Activated CD8-positive, alpha-beta memory T cell treated with anti-CD3 and anti-CD28 coated beads, Interleukin-2, amount 10 ng/mL, durations not matched to agents 7 days and 5 days (primary cell): Measurements from ENCODE around the gene PSORS1C1. TPM values are rescaled to one million over a fixed set of nuclear protein-coding genes. Genes with fewer than 3 reads are reported as not detected.

ENCODE experiments used
- ATAC-seq: fragments of 150-1000 bp; cut with Tn5 transposase; one replicate; pipeline ENCODE4 v1.10.0; 2021; ENCODE audit warnings: moderate library complexity
- CTCF ChIA-PET: fragments of 350-600 bp; sonication (Branson Sonifier 250); formaldehyde crosslinking; loops from one replicate; lab custom pipeline; 2021; ENCODE audit warnings: antibody characterized with exemption; lab: Charles Lee
- DNase-seq: peaks from one replicate; pipeline ENCODE4 v3.0.0-alpha.2; 2020
- H3K27ac Mint-ChIP-seq: one replicate; pipeline ENCODE4 v1.8.0; 2021; ENCODE audit warnings: mild to moderate bottlenecking, mixed read lengths
- H3K27me3 Mint-ChIP-seq: one replicate; pipeline ENCODE4 v1.8.0; 2021; ENCODE audit warnings: mixed read lengths
- H3K36me3 Mint-ChIP-seq: one replicate; pipeline ENCODE4 v1.8.0; 2021; ENCODE audit warnings: mild to moderate bottlenecking, mixed read lengths
- H3K4me1 Mint-ChIP-seq: one replicate; pipeline ENCODE4 v1.8.0; 2021; ENCODE audit warnings: mixed read lengths
- H3K4me3 Mint-ChIP-seq: one replicate; pipeline ENCODE4 v1.8.0; 2021; ENCODE audit warnings: mild to moderate bottlenecking, moderate library complexity, mixed read lengths
- H3K9me3 Mint-ChIP-seq: one replicate; pipeline ENCODE4 v1.8.0; 2022; ENCODE audit warnings: low read depth, mixed read lengths
- total RNA-seq, 2 experiments: library from RNA; stranded (reverse); gene quantifications; one replicate each; pipeline ENCODE4 v1.2.3, GENCODE V29; 2021

Gene PSORS1C1
- total RNA-seq, 2 experiments from 2014 or later: 0.26 TPM; not detected in 1

DNA sequence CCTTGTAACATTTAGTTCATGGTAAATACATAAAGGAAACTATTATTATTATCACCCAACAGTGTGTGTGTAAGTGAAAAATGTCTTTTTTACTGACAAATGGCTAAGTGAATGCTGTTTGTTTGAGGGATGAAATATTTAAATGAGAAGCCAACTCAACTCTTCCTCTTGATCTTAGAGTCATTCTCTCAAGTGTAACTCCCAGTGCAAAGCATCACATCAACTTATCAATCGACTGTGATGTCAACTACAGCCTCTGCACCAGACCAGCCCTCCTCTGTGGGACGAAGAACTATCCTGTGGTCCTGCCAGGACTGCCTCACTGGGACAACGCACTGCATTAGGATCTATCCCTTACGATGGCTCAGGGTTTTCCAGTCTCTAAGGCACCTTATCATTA is 7.5 kb upstream of the PSORS1C1 start:
- Mint-ChIP-seq H3K9me3 (no peaks in the 10 kb centered on the region), H3K4me1 (no peaks in the 10 kb centered on the region), H3K4me3 (no peak overlapping the region), H3K27me3 (peaks cover 14% of the 10 kb centered on the region), H3K36me3 (no peaks in the 10 kb centered on the region), H3K27ac (no peak overlapping the region)
- CTCF ChIA-PET: no interaction called here
- no peak for DNase-seq
- no peak for ATAC-seq

DNA sequence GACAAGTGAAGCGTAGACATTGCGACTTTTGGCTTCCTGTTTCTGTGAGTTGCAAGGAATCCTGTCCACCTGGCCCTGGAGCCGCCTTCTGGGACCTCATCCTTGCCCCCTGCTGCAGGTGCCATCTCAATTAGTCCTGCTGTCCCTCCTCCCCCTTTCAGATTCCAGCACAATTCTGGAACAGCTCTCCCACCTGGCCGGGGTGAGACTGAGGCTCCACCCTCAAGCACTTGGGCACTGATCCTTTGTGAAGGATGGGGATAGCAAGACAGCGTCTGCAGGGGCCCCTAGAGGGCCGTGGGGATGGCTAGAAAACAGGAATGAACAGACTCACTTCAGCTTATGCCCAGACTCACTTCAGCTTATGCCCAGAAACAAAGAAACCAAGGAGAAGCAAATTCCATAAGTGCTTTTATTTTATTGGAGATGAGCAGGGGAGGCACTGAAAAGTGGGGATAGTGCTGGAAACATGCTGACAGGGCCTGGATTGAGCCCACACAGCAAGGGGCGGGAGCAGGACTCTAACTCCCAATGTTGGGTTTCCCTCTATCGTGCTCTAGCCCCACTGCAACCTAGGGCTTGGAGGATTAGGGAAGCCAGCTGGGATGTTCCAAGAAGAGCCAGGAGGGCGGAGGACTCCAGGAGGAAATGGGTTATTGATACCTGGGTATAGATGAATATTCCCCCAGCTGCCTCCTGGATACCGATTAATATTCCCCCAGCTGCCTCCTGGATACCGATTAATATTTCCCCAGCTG is 3.6 kb upstream of the PSORS1C1 start:
- H3K4me3 Mint-ChIP-seq: no peak overlapping the region
- ATAC-seq (no peak), DNase-seq (no peak)
- no peaks in the 10 kb centered on the region for H3K4me1 Mint-ChIP-seq
- H3K36me3 Mint-ChIP-seq: no peaks in the 10 kb centered on the region
- H3K9me3 Mint-ChIP-seq: no peaks in the 10 kb centered on the region
- H3K27me3 Mint-ChIP-seq: peaks cover 33% of the 10 kb centered on the region
- CTCF ChIA-PET: interaction anchor here (0.7 kb wide), 1 partner anchor 10 kb away, joined by 3 read pairs; no protein-coding TSS in a partner anchor
- H3K27ac Mint-ChIP-seq: no peak overlapping the region

DNA sequence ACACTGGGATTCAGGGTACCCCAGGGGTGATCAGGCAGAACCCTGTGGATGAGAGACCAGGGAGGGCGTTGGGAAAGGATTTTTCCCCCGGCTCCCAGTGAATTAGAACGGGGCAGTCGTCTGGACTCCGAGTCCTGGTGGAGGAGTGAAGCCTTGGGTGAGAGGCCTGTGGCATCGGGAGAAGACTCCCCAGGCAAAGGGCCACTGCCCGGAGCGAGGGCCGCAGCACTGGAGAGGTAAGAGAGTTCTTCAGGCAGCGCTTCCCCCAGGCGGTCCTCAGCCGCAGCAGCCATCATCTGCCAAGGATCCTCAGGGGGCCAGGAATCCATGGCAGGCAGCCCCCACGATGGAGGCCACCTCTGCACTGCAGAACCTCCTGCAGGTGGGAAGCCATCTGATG is 2.9 kb upstream of the PSORS1C1 start:
- CTCF ChIA-PET: interaction anchor here (1.5 kb wide), 1 partner anchor 32 kb away, joined by 3 read pairs; no protein-coding TSS in a partner anchor
- ATAC-seq: no peak
- no peak overlapping the region for H3K27ac Mint-ChIP-seq
- no peak overlapping the region for H3K4me3 Mint-ChIP-seq
- no peak for DNase-seq
- H3K36me3 Mint-ChIP-seq: no peaks in the 10 kb centered on the region
- no peaks in the 10 kb centered on the region for H3K9me3 Mint-ChIP-seq
- peaks cover 32% of the 10 kb centered on the region for H3K27me3 Mint-ChIP-seq
- H3K4me1 Mint-ChIP-seq: no peaks in the 10 kb centered on the region

DNA sequence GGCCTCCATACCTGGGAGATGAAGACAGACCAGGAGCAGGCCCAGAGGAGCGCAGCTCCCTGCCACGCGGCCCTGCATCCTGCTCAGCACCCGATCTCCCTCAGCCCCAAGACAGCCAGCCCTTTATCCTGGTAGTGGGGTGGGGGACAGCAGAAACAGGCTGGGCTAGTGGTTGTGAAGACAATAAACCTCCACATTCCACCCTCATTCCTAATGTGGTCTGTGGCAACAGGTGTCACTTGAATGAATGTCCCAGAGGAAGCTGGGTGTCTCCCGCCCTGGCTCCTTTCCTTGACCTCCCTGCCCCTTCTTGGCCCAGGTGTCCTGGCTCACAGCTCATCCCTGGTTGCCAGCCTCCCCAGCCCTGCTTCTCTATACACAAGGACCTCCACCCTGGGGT is 2.1 kb upstream of the PSORS1C1 start, which contains the start of gene C6orf15:
Gene C6orf15 (minus strand): TSS at position 98 of the 400 bp plus-strand sequence. CDS start 20 bp downstream, at position 78.
- CTCF ChIA-PET: interaction anchor here (1.5 kb wide), 1 partner anchor 33 kb away, joined by 3 read pairs; no protein-coding TSS in a partner anchor
- ATAC-seq: no peak

DNA sequence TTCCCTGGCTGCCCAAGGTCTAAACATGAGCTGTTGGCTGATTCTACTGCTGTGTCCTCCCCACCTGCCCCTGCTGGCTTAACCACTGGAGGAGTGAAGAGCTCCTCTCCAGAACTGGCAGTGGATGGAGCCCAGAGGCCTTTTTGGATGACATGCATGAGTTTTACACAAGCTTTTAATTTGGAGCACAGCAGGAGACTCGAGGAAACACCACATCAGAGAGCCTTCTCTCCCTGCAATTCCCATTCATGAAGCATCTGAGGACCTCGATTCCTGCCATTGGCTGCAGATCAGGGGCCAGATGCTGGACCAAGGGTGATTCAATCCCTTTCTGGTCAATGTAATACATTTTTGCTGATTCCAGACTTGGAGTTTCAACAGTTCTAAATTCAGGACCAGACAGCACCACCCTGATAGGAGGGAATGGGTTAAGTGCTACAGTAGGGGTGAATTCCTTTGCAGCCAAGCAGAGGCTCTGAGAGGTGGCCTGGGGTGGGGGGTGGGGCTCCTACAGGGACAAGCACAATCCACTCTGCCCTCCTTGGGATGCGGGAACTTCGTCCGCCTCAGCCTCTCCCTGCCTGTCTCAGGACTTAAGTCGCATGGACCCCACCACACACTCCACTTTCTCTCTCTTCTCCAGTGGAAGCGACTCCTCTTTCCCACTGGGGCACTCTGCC is 599 bp upstream of the PSORS1C1 start:
- peaks cover 37% of the 10 kb centered on the region for H3K27me3 Mint-ChIP-seq
- H3K36me3 Mint-ChIP-seq: no peaks in the 10 kb centered on the region
- DNase-seq: no peak
- no peaks in the 10 kb centered on the region for H3K4me1 Mint-ChIP-seq
- H3K27ac Mint-ChIP-seq: no peak overlapping the region
- no peak overlapping the region for H3K4me3 Mint-ChIP-seq
- no peaks in the 10 kb centered on the region for H3K9me3 Mint-ChIP-seq
- CTCF ChIA-PET: no interaction called here
- no peak for ATAC-seq

More for the DNA sequence above, 2.1 kb upstream of the PSORS1C1 start, which contains the start of gene C6orf15:
- Mint-ChIP-seq H3K27me3 (peaks cover 35% of the 10 kb centered on the region), H3K4me3 (no peak within 1 kb of the TSS), H3K9me3 (no peaks in the 10 kb centered on the region), H3K27ac (no peak within 1 kb of the TSS), H3K4me1 (no peaks in the 10 kb centered on the region), H3K36me3 (no peaks in the 10 kb centered on the region)
- no peak for DNase-seq

DNA sequence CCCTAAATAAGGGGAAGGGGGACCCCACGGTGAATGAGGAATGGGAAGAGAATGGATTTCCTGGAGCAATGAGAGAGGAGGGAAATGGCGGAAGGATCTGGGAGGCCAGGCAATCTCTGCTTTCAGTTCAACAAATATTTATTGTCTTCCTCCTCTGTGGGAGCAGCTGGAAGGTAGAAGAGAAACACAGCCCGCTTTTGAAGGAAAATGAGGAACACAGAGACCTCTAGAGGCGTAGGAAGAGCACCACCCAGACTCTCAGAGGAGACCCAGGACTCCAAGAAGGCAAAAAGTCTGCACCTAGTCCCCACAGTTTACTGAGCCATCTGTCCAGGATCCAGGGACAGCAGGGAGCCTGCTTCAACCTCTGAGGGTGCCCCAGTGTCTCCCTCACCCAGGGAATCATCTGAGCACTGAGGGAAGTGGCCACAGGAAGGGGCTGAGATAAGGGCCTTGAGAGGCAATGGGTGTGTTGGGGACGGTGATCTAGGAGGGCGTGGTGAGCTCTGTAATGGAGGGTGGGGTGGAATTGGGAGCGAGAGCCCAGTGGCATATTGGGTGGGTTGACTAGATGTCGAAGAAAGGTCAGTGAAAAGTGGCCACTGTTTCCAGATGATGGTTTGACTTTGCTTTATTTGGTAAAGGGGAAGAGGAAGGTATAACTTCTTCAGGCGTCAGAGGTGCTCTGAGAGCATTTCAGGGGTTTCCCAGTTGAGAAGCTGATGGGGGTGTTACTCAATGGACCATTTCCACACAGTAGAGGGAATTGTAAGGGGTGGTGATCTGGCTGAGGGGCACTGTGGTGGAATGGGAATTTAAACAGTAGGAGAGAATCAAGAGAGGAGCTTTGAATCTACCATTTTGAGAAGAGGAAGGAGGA is 610 bp downstream of the PSORS1C1 start:
- no peaks in the 10 kb centered on the region for H3K4me1 Mint-ChIP-seq
- no peak overlapping the region for H3K4me3 Mint-ChIP-seq
- CTCF ChIA-PET: interaction anchor here (0.7 to 1.3 kb wide), 2 partner anchors 9 to 42 kb away, joined by 3 read pairs; no protein-coding TSS in a partner anchor
- DNase-seq: no peak
- peaks cover 36% of the 10 kb centered on the region for H3K27me3 Mint-ChIP-seq
- no peaks in the 10 kb centered on the region for H3K36me3 Mint-ChIP-seq
- no peak overlapping the region for H3K27ac Mint-ChIP-seq
- ATAC-seq: no peak
- no peaks in the 10 kb centered on the region for H3K9me3 Mint-ChIP-seq

DNA sequence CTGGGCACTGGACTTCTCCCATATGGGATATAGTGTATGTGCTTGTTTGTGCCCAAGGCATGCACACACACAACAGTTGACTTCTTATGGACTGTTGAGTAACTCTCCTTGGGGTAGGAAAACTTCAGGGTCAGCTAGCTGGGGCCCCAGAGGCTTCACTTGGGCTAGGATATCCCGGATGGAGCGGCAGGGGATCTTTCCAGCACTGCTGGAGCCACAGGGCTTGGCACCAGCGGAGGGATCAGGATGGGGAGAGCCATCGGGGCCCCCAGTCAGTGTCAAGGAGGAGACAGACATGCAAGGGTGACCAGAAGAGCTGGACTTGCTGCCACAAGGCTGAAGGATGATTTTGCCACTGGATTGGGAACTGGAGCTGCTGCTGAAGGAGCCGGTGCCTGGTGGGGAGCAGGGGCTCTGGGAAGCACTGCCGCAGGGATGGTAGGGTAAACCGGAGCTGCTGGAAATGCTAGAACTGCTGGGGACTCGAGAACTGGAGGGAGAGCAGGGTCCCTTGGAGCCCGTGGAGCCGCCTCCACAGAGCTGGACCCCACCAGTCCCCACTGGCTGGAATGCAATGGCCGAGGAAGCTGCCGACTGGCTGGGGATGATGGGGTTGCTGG is 1.5 kb downstream of the PSORS1C1 start:
- no peak for ATAC-seq
- no peaks in the 10 kb centered on the region for H3K9me3 Mint-ChIP-seq
- CTCF ChIA-PET: interaction anchor here (0.7 to 1.3 kb wide), 3 partner anchors 9 to 43 kb away, joined by 3 read pairs; no protein-coding TSS in a partner anchor

DNA sequence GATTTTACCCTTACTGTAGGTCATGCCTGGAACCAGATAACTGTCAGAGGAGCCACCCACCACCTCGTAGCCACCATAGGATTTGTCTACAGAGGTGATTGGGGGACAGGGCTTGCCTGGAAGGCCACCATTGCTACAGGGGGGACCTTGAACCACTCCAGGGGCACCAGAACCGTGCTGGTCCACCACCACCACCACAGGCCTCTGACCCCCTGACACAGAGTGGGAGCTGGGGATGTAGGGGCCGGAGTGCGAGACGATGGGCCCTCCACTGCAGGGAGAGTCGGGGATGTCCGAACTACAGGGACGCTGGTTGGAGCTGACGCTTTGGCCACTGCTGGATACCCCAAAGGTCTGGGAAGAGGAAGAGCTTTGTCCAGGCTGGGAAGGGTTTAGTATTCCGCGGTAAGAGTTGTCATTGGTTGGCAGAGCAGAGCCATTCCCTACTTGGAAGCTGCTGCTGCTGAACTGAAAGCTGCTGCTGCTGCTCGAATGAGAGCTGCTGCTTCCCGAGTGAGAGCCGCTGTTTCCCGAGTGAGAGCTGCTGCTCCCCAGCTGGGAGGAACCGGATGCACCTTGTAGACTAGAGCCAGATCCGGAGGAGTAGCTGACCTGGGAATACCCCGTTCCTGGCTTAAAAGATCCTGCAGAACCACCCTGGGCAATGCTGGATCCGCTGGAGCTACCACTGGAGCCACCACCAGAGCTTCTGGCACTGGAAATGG is 2.2 kb downstream of the PSORS1C1 start:
- H3K27ac Mint-ChIP-seq: no peak overlapping the region
- no peaks in the 10 kb centered on the region for H3K4me1 Mint-ChIP-seq
- no peak overlapping the region for H3K4me3 Mint-ChIP-seq
- ATAC-seq (no peak), DNase-seq (no peak)
- peaks cover 35% of the 10 kb centered on the region for H3K27me3 Mint-ChIP-seq
- CTCF ChIA-PET: interaction anchor here (1.1 to 1.7 kb wide), 2 partner anchors 12 to 14 kb away, joined by 3 to 4 read pairs; no protein-coding TSS in a partner anchor
- H3K36me3 Mint-ChIP-seq: no peaks in the 10 kb centered on the region
- no peaks in the 10 kb centered on the region for H3K9me3 Mint-ChIP-seq

More for the DNA sequence above, 1.5 kb downstream of the PSORS1C1 start:
- no peak overlapping the region for H3K4me3 Mint-ChIP-seq
- no peak for DNase-seq
- peaks cover 31% of the 10 kb centered on the region for H3K27me3 Mint-ChIP-seq
- no peaks in the 10 kb centered on the region for H3K36me3 Mint-ChIP-seq
- no peaks in the 10 kb centered on the region for H3K4me1 Mint-ChIP-seq
- H3K27ac Mint-ChIP-seq: no peak overlapping the region

DNA sequence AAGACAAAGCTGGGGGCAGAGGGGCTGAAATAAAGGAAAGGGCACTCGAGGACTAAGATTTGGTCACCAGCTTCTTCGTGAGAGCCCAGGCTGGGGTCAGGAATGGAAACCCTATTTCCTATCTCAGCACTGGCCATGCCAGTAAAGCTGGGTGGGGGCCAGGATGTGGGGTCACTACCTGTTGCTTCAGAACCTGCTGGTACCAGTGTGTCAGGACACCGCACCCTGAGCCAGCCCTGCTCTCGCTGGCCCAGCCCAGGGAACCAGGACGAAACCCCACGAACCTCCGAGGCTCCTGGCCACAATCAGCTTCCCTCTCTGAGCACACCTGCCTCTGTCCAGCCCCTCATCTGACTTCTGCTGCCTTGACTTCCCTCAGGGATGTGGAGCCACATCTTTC is 3.6 kb downstream of the PSORS1C1 start:
- Mint-ChIP-seq H3K27me3 (peaks cover 31% of the 10 kb centered on the region), H3K9me3 (no peaks in the 10 kb centered on the region), H3K27ac (no peak overlapping the region), H3K36me3 (no peaks in the 10 kb centered on the region), H3K4me1 (no peaks in the 10 kb centered on the region), H3K4me3 (no peak overlapping the region)
- no peak for ATAC-seq
- CTCF ChIA-PET: interaction anchor here (0.7 to 1.9 kb wide), 4 partner anchors 11 to 326 kb away, joined by 3 to 4 read pairs (median 4); no protein-coding TSS in a partner anchor
- DNase-seq: no peak

DNA sequence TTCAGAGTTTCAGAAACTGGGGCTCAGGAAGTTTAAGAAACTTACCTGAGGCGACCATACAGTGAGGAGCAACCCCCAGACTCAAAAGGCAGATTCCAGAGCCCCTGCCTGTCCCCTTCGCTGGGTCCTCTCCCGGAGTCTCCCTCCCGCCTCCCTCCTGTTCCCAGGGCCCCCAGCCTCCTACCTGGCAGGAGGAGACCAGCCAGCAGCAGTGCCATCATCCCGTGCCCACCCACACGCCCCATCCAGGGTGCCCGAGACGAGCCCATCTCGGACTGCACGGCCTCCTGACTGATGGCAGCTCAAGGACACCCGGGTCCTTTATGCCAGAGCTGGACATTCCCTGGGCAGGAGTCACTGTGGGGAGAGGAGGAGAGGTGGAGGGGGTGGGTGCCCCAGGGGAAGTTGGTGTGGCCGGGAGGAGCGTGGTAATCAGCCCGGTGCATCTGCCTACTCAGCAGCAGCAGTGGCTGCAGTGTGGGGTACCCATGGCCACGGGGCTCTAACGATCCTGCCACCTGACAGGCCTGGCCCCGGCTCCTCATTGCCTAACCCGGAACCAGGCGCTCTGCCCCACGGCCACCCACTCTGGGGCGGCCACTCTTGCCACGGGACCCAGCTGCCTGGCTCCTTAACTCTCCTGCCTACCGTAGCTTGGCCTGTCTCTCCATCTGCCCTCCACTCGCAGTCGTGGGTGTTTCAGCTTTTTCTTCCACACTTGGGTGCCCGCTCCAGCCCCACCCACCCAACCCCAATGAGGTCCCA is 5.7 kb downstream of the PSORS1C1 start, which contains the start of gene CDSN:
Gene CDSN (minus strand): TSS at position 296 of the 765 bp plus-strand sequence. CDS start 27 bp downstream, at position 269.
- Mint-ChIP-seq H3K4me3 (no peak within 1 kb of the TSS), H3K4me1 (no peaks in the 10 kb centered on the region), H3K27ac (no peak within 1 kb of the TSS), H3K9me3 (no peaks in the 10 kb centered on the region), H3K36me3 (no peaks in the 10 kb centered on the region), H3K27me3 (peaks cover 20% of the 10 kb centered on the region)
- no peak for DNase-seq
- ATAC-seq: no peak
- CTCF ChIA-PET: interaction anchor here (0.5 to 1.1 kb wide), 3 partner anchors 7 to 21 kb away, joined by 3 read pairs; no protein-coding TSS in a partner anchor

DNA sequence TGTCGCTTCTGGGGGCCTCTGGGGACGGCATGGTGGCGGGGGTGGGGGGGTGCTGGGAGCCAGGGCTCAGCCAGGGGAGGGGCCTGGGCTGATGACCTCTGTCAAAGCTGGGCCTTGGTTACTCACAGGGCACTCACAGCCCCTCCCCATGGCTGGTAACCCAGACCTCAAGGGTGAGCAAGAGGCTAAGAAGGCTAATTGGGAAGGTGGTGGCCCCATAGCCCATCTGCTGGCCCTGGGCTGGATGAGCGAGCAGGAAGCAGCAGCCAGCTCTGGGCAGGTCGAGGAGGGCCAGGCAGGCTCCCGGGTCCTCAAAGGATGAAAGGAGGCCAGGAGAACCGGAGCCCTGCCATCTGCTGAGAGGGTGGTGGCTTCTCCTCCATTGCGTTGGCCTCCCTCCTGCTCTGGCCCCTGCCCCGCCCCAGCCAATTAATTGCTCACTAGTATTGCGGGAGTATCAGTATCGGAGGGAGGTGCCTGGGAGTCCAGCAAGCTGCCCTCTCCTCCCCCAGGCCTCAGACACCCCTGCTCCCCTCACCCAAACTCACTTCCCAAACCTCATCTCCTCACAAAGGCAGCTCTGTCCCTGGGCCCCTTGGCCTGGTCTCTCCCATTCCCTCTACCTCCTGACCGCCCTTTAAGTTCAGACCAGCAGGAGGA is 6.7 kb downstream of the PSORS1C1 start:
- Mint-ChIP-seq H3K27ac (no peak overlapping the region), H3K4me3 (no peak overlapping the region), H3K9me3 (no peaks in the 10 kb centered on the region), H3K4me1 (no peaks in the 10 kb centered on the region), H3K27me3 (peaks cover 12% of the 10 kb centered on the region), H3K36me3 (no peaks in the 10 kb centered on the region)
- CTCF ChIA-PET: interaction anchor here (0.9 kb wide), 1 partner anchor 11 kb away, joined by 3 read pairs; no protein-coding TSS in a partner anchor
- DNase-seq (no peak), ATAC-seq (no peak)
